CD8-positive, alpha-beta memory T cell (primary cell): ENCODE measurements around the gene OR2H2. TPM values are rescaled to one million over a fixed set of nuclear protein-coding genes. Genes with fewer than 3 reads are reported as not detected.
A peak's percentile ranks its signal among the peaks of the same experiment; 100 is the strongest.

Experiments used
- CTCF ChIA-PET: fragments of 350-600 bp; sonication (Branson Sonifier 250); formaldehyde crosslinking; loops from one replicate; lab custom pipeline; 2021; ENCODE audit warnings: antibody characterized with exemption; lab: Charles Lee
- POLR2A ChIA-PET: fragments of 350-600 bp; sonication (Branson Sonifier 250); formaldehyde crosslinking; loops from one replicate; lab custom pipeline; 2021; ENCODE audit warnings: antibody characterized with exemption; lab: Charles Lee
- DNase-seq, 5 donors: peaks; one replicate each; pipeline versions ENCODE4 v3.0.0 to v3.0.0-alpha.2; 2020 to 2022; ENCODE audit warnings: mixed read lengths in 1 of 5
- H3K27ac ChIP-seq: one replicate; pipeline ENCODE4 v1.7.0; 2013; ENCODE audit warnings: low read depth, mild to moderate bottlenecking, low read length, moderate library complexity
- H3K27me3 ChIP-seq: 2 replicates; pipeline ENCODE4 v1.7.0; 2013; ENCODE audit warnings: low read length, mild to moderate bottlenecking; ENCODE audit not compliant: insufficient read depth, poor library complexity, severe bottlenecking
- H3K36me3 ChIP-seq: 2 replicates; pipeline ENCODE4 v1.7.0; 2013; ENCODE audit warnings: mild to moderate bottlenecking, low read length, moderate library complexity; ENCODE audit not compliant: insufficient read depth
- H3K4me1 ChIP-seq: 2 replicates; pipeline ENCODE4 v1.7.0; 2013; ENCODE audit warnings: mild to moderate bottlenecking, low read length, moderate library complexity; ENCODE audit not compliant: insufficient read depth
- H3K4me3 ChIP-seq: 2 replicates; pipeline ENCODE4 v1.7.0; 2013; ENCODE audit warnings: mild to moderate bottlenecking, low read length
- H3K9me3 ChIP-seq: 2 replicates; pipeline ENCODE4 v1.7.0; 2013; ENCODE audit warnings: mild to moderate bottlenecking, low read length
- H3K27ac Mint-ChIP-seq, 8 donors: one replicate each; pipeline ENCODE4 v1.8.0; 2020 to 2021; ENCODE audit warnings: mixed read lengths in 8 of 8, mild to moderate bottlenecking in 6 of 8, inconsistent platforms in 3 of 8, moderate library complexity in 3 of 8
- H3K27me3 Mint-ChIP-seq, 2 donors: one replicate each; pipeline ENCODE4 v1.8.0; 2020 to 2021; ENCODE audit warnings: mixed read lengths in 2 of 2, mild to moderate bottlenecking in 1 of 2, moderate library complexity in 1 of 2
- H3K36me3 Mint-ChIP-seq, 3 donors: one replicate each; pipeline ENCODE4 v1.8.0; 2020 to 2021; ENCODE audit warnings: mixed read lengths in 3 of 3, inconsistent platforms in 1 of 3, mild to moderate bottlenecking in 1 of 3
- H3K4me1 Mint-ChIP-seq, 3 donors: one replicate each; pipeline ENCODE4 v1.8.0; 2020 to 2021; ENCODE audit warnings: mixed read lengths in 3 of 3, inconsistent platforms in 1 of 3, mild to moderate bottlenecking in 1 of 3
- H3K4me3 Mint-ChIP-seq, 7 donors: one replicate each; pipeline ENCODE4 v1.8.0; 2020 to 2021; ENCODE audit warnings: mixed read lengths in 7 of 7, mild to moderate bottlenecking in 6 of 7, moderate library complexity in 4 of 7, inconsistent platforms in 2 of 7
- H3K9me3 Mint-ChIP-seq, 5 donors: one replicate each; pipeline ENCODE4 v1.8.0; 2020 to 2022; ENCODE audit warnings: mixed read lengths in 5 of 5, mild to moderate bottlenecking in 3 of 5, moderate library complexity in 2 of 5, inconsistent platforms in 1 of 5
- polyA plus RNA-seq: library from polyadenylated mRNA; unstranded; fragments of 300-500 nt; fragmentation: Illumina TruSeq; gene quantifications from one replicate; pipeline ENCODE4 v1.2.3, GENCODE V29; 2021
- total RNA-seq, 2 experiments: library from RNA; stranded (reverse); gene quantifications; one replicate each; pipeline ENCODE4 v1.2.3, GENCODE V29; 2021

OR2H2 gene
- total and polyA plus RNA-seq, 3 experiments from 2014 or later, result not detected

DNA sequence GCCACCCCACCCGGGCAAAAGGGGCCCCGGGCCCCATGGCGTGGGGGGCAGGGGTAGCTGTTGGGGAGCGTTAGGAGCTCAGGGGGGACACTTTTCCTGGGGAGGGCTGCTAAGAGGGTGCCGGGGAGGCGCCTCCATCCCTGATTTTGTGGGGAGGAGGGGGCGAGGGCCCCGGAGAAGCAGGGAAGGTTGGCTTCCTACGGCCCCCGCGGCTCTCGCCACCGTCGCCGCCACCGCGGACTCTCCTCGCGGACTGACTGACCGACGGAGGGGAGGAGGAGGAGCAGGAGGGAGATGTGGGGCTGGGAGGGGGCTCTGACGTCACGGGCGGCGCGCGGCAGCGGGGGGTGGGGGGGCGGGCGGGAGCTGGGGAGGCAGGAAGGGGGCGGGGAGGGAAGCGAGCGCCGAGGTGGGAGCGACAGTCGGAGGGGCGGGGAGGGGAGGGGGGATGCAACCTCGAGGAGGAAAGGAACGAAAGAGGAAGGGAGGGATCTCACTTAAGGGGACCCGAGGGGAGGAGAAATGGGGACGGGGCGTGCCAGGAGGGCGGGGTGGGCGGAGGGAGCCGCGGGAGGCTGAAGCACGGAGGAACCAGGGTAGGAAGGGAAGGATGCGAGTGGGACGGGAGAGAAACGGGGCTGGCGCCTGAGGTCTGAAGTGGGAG, 43.0 kb downstream of the OR2H2 start:
- Histone ChIP-seq H3K4me3 (peak overlapping the region; percentile 78), H3K27ac (peak overlapping the region; percentile 57), H3K27me3 (peaks cover 4% of the 10 kb centered on the region), H3K9me3 (no peaks in the 10 kb centered on the region), H3K4me1 (peaks cover 23% of the 10 kb centered on the region), H3K36me3 (no peaks in the 10 kb centered on the region)
- H3K9me3 Mint-ChIP-seq, result no peaks in the 10 kb centered on the region
- peaks cover 33 to 38% (median 36%) of the 10 kb centered on the region in 3 donors for H3K4me1 Mint-ChIP-seq
- CTCF ChIA-PET, result interaction anchor here (0.6 to 8.4 kb wide), 4 partner anchors 12 to 431 kb away, joined by 3 to 34 read pairs (median 8); no protein-coding TSS in a partner anchor
- POLR2A ChIA-PET, result interaction anchor here (0.5 to 1.8 kb wide), 3 partner anchors 22 to 1139 kb away, joined by 3 to 9 read pairs (median 3); no protein-coding TSS in a partner anchor
- peak overlapping the region in 6 of 8 donors; percentile 2 to 78 (median 52) for H3K27ac Mint-ChIP-seq
- H3K27me3 Mint-ChIP-seq, result peaks cover 3 to 21% of the 10 kb centered on the region in 2 donors
- DNase-seq, result peak; percentile 37 to 73 (median 51)
- peak overlapping the region; percentile 81 to 94 (median 92) for H3K4me3 Mint-ChIP-seq
- H3K36me3 Mint-ChIP-seq, result peaks cover 0 to 1% (median under 1%) of the 10 kb centered on the region in 3 donors

DNA sequence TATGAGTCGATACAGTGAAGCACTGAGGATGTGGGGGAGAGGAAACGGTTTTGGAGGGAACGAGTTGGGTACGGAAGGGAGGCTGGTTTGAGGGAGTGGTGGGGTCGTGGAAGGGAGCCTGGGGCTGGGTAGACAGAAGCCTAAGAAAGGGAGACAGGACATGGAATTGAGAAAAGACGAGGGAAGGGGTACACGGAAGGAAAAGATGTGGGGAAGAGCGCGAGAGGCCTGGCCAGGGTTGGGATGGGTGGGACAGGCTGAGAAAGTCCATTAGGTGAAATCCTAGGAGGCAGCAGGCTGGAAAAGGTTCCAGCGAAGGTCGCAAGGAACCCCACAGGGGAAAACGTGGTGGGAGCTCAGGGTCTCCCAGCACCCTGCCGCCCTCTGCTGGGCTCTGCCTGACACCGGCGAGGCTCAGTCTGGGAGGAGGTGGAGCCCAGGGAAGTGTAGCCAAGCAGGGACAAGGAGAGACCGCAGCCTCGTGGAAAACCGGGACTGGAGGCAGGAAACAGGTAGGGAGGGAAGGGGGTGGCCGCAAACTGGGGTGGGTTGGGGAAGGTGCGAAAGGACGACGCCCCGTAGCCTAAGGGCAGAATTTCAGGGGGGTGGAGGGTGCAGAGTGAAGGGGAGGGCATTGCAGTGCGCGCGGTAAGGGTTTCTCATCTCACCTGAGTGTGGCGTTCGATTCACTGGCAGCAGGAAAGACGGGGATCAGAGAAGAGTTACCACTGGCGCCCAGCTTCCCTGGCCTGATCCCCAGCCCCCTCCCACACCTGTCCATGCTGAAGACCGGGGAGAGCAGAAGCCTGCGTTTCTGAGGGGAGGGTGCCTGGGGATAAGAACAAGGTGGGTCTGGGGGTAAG, 43.7 kb downstream of the OR2H2 start:
- peak overlapping the region; percentile 81 to 94 (median 92) for H3K4me3 Mint-ChIP-seq
- Histone ChIP-seq H3K4me3 (peak overlapping the region; percentile 78), H3K27ac (peak overlapping the region; percentile 57), H3K36me3 (no peaks in the 10 kb centered on the region), H3K4me1 (peaks cover 27% of the 10 kb centered on the region), H3K9me3 (no peaks in the 10 kb centered on the region), H3K27me3 (peaks cover 4% of the 10 kb centered on the region)
- no peaks in the 10 kb centered on the region for H3K9me3 Mint-ChIP-seq
- H3K27ac Mint-ChIP-seq, result peak overlapping the region; percentile 3 to 82 (median 53)
- H3K4me1 Mint-ChIP-seq, result peaks cover 38 to 44% (median 41%) of the 10 kb centered on the region in 3 donors
- DNase-seq, result peak; percentile 28 to 66 (median 35)
- POLR2A ChIA-PET, result interaction anchor here (1.8 kb wide), 1 partner anchor 21 kb away, joined by 9 read pairs; no protein-coding TSS in a partner anchor
- H3K36me3 Mint-ChIP-seq, result peaks cover 0 to 2% (median 1%) of the 10 kb centered on the region in 3 donors
- H3K27me3 Mint-ChIP-seq, result peaks cover 3 to 23% of the 10 kb centered on the region in 2 donors
- CTCF ChIA-PET, result interaction anchor here (0.6 to 8.4 kb wide), 5 partner anchors 11 to 430 kb away, joined by 3 to 34 read pairs (median 3); no protein-coding TSS in a partner anchor

DNA sequence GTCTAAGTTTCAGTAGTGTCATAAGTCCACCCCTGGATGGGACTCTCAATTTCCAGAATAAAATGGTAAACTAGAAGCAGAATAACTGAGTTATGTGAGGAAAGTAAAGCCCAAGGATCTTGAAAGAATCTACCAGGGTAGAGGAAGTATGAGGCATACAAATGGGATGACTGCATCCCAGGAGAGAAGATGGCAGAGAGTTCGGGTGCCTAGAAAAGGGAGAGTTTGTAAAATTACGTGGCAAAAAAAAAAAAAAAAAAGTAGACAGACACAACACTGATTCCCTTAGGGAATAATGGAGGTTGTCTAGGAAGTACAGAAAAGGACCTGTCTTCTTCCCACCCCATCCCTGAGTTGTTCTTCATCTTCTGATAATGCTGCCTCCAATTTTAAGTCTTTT, 44.6 kb downstream of the OR2H2 start:
- Mint-ChIP-seq H3K4me3 (peak overlapping the region in 6 of 7 donors; percentile 9 to 94 (median 92)), H3K4me1 (peaks cover 41 to 53% (median 43%) of the 10 kb centered on the region in 3 donors), H3K36me3 (peaks cover 0 to 2% (median 1%) of the 10 kb centered on the region in 3 donors), H3K9me3 (no peaks in the 10 kb centered on the region), H3K27ac (peak overlapping the region in 1 of 8 donors; percentile 51), H3K27me3 (peaks cover 3 to 20% of the 10 kb centered on the region in 2 donors)
- no peaks in the 10 kb centered on the region for H3K9me3 ChIP-seq
- no peaks in the 10 kb centered on the region for H3K36me3 ChIP-seq
- H3K4me3 ChIP-seq, result no peak overlapping the region
- H3K4me1 ChIP-seq, result peaks cover 29% of the 10 kb centered on the region
- peaks cover 4% of the 10 kb centered on the region for H3K27me3 ChIP-seq
- ChIA-PET CTCF (interaction anchor here (0.8 to 8.4 kb wide), 3 partner anchors 20 to 24 kb away, joined by 3 to 34 read pairs (median 4); no protein-coding TSS in a partner anchor), POLR2A (no interaction called here)
- DNase-seq, result no peak
- no peak overlapping the region for H3K27ac ChIP-seq

DNA sequence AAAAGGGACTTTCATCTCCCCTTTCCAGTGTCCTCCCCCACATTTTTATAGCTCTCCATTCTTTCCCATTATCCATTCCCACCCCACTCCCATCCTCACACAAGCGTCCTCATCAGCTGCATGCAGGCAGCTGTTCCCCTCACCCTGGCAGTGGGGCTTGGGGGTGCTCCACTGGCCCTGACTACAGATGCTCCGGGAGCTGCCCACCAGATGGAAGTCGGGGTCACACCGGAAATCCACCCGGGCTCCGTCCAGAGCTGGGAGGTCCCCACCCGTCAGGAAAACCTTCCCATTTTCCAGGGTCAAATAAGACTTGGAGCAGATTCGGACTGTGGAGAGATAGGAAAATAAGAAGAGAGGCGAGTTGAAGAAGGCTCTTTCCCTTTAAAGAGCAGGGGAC, 45.4 kb downstream of the OR2H2 start:
- peaks cover 41 to 54% (median 43%) of the 10 kb centered on the region in 3 donors for H3K4me1 Mint-ChIP-seq
- peaks cover 0 to 2% (median 1%) of the 10 kb centered on the region in 3 donors for H3K36me3 Mint-ChIP-seq
- no peak overlapping the region for H3K27ac ChIP-seq
- H3K4me3 Mint-ChIP-seq, result peak overlapping the region in 3 of 7 donors; percentile 57 to 92 (median 67)
- H3K27me3 ChIP-seq, result peaks cover 4% of the 10 kb centered on the region
- H3K9me3 ChIP-seq, result no peaks in the 10 kb centered on the region
- no peaks in the 10 kb centered on the region for H3K9me3 Mint-ChIP-seq
- ChIA-PET CTCF (interaction anchor here (1.7 to 8.4 kb wide), 3 partner anchors 20 to 23 kb away, joined by 4 to 34 read pairs (median 4); no protein-coding TSS in a partner anchor), POLR2A (no interaction called here)
- no peaks in the 10 kb centered on the region for H3K36me3 ChIP-seq
- H3K4me1 ChIP-seq, result peaks cover 29% of the 10 kb centered on the region
- peaks cover 3 to 19% of the 10 kb centered on the region in 2 donors for H3K27me3 Mint-ChIP-seq
- H3K27ac Mint-ChIP-seq, result no peak overlapping the region
- no peak for DNase-seq
- H3K4me3 ChIP-seq, result no peak overlapping the region

DNA sequence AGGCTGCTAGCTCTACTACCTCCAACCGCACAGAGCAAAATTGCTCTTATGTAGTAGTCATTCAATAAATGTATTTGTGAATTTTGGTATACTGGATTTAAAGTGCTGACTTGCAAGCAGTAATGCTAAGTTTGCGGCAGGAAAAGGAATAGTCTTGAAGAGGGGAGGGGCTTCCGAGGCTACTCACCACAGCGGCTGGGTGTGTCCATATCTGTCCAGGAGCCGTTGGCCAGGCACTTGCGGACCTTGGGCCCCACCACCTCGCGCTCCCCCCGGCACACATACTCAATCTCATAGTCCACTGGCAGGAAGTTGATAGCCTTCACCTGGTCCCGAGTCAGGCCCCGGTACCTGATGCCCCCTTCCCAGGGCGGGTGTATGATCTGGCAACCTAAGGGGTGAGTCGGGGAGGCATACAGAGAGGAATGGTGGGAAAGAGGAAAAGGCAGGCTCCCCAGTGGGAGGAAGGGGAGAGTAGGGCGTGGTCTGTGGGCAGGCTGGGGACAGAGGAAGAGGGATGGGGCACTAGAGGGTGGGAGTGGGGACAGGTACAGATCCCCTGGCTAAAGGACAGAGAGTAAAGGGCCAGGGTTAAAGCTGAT, 46.4 kb downstream of the OR2H2 start:
- H3K9me3 ChIP-seq, result no peaks in the 10 kb centered on the region
- peak overlapping the region; percentile 0 for H3K27ac ChIP-seq
- CTCF ChIA-PET, result interaction anchor here (1.0 to 8.4 kb wide), 3 partner anchors 10 to 22 kb away, joined by 4 to 34 read pairs (median 5); no protein-coding TSS in a partner anchor
- H3K4me1 Mint-ChIP-seq, result peaks cover 41 to 54% (median 43%) of the 10 kb centered on the region in 3 donors
- peaks cover 3 to 17% of the 10 kb centered on the region in 2 donors for H3K27me3 Mint-ChIP-seq
- H3K4me3 ChIP-seq, result peak overlapping the region; percentile 66
- peaks cover 4% of the 10 kb centered on the region for H3K27me3 ChIP-seq
- POLR2A ChIA-PET, result no interaction called here
- H3K4me1 ChIP-seq, result peaks cover 29% of the 10 kb centered on the region
- H3K36me3 Mint-ChIP-seq, result peaks cover 0 to 2% (median 1%) of the 10 kb centered on the region in 3 donors
- H3K36me3 ChIP-seq, result no peaks in the 10 kb centered on the region
- H3K9me3 Mint-ChIP-seq, result no peaks in the 10 kb centered on the region
- H3K4me3 Mint-ChIP-seq, result peak overlapping the region; percentile 83 to 97 (median 87)
- peak overlapping the region in 4 of 8 donors; percentile 10 to 89 (median 46) for H3K27ac Mint-ChIP-seq
- DNase-seq, result no peak

DNA sequence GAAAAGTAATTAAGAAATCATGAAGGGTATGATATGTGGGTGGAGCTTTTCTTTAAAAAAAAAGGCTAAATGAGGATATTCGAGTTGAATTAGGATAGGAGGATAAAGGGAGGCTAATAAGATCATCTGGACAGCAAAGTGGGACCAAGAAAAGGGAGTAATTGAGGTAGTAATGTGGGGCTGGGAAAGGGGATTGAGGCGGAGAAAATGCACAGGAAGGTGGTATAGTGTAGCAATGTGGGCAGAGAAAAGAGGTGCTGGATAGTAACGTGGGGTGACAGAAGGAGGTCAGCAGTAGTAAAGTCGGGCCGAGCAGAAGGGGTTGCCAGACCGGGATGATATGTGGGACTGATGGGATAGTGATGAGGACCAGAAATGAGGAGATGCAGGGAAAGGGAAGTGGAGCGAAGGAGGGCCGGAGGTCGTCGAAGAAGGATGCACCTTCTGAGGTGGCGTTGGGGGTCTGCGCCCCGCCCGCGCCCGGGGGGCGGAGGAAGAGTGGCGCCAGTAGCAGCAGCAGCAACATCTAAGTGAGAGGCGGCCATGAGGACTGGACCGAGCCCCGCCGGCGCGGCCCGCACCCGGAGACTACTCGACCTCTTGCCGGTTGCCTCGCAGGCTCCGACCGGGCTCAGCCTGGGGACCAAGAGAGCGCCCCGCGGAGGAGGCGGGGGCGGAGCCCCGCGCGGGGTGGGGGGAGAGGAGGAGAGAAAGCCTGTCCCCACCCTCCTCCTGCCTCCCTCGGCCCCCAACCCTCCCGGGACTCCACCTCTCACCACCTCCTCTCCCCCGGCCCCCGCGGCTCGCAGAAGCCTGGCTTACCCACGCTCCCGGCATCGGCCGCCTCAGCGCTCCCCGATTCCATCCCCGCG, 47.2 kb downstream of the OR2H2 start:
- Histone ChIP-seq H3K27ac (peak overlapping the region; percentile 0), H3K4me1 (peaks cover 29% of the 10 kb centered on the region), H3K27me3 (peaks cover 4% of the 10 kb centered on the region), H3K4me3 (peak overlapping the region; percentile 66), H3K36me3 (no peaks in the 10 kb centered on the region), H3K9me3 (no peaks in the 10 kb centered on the region)
- H3K36me3 Mint-ChIP-seq, result peaks cover 0 to 2% (median 1%) of the 10 kb centered on the region in 3 donors
- peak overlapping the region; percentile 1 to 93 (median 65) for H3K27ac Mint-ChIP-seq
- ChIA-PET POLR2A (interaction anchor here (1.8 kb wide), 1 partner anchor 18 kb away, joined by 9 read pairs; no protein-coding TSS in a partner anchor), CTCF (interaction anchor here (1.0 to 8.4 kb wide), 6 partner anchors 10 to 22 kb away, joined by 4 to 34 read pairs (median 8); no protein-coding TSS in a partner anchor)
- DNase-seq, result peak; percentile 45 to 77 (median 61)
- peak overlapping the region; percentile 83 to 97 (median 89) for H3K4me3 Mint-ChIP-seq
- H3K9me3 Mint-ChIP-seq, result no peaks in the 10 kb centered on the region
- peaks cover 38 to 49% (median 39%) of the 10 kb centered on the region in 3 donors for H3K4me1 Mint-ChIP-seq
- H3K27me3 Mint-ChIP-seq, result peaks cover 3 to 17% of the 10 kb centered on the region in 2 donors
